Right atrium auricular region (tissue), 2 donors: ENCODE measurements around the gene THAP12. TPM values are rescaled to one million over a fixed set of nuclear protein-coding genes. Genes with fewer than 3 reads are reported as not detected.

Experiments
- DNase-seq: peaks from one replicate; pipeline ENCODE4 v3.0.0-alpha.2; 2019; ENCODE audit warnings: low spot score
- H3K27ac ChIP-seq, 2 donors: fragments of 200-600 bp; sonication (generic); 1 replicate in 1 of 2; 2 replicates in 1 of 2; pipeline ENCODE4 v1.5.1; 2016 to 2019
- H3K27me3 ChIP-seq, 2 donors: fragments of 200-600 bp; sonication (generic); one replicate each; pipeline versions ENCODE4 v1.5.1 to v1.6.0; 2017 to 2019
- H3K36me3 ChIP-seq: fragments of 200-600 bp; sonication (generic); one replicate; pipeline ENCODE4 v1.5.1; 2016
- H3K4me1 ChIP-seq, 2 donors: fragments of 200-600 bp; sonication (generic); one replicate each; pipeline versions ENCODE4 v1.5.1 to v1.6.0; 2017 to 2019
- H3K4me3 ChIP-seq, 2 donors: fragments of 200-600 bp; sonication (generic); 1 replicate in 1 of 2; 2 replicates in 1 of 2; pipeline ENCODE4 v1.5.1; 2017 to 2019; ENCODE audit warnings: mild to moderate bottlenecking in 1 of 2, moderate library complexity in 1 of 2
- H3K9me3 ChIP-seq, 2 donors: fragments of 200-600 bp; sonication (generic); one replicate each; pipeline ENCODE4 v1.5.1; 2019
- CTCF ChIP-seq, 2 donors: fragments of 200-600 bp; sonication (generic); IDR thresholded peaks; one replicate each; pipeline ENCODE4 v1.5.1; 2019; ENCODE audit warnings: antibody characterized with exemption in 2 of 2
- total RNA-seq, 2 donors: library from RNA; depleted of rRNA; stranded (reverse); fragments of >200 nt; gene quantifications; one replicate each; pipeline ENCODE4 v1.1.0, GENCODE V29; 2016

Gene THAP12
- 10 to 100 TPM; 15.1 to 16.2 TPM for total RNA-seq

DNA sequence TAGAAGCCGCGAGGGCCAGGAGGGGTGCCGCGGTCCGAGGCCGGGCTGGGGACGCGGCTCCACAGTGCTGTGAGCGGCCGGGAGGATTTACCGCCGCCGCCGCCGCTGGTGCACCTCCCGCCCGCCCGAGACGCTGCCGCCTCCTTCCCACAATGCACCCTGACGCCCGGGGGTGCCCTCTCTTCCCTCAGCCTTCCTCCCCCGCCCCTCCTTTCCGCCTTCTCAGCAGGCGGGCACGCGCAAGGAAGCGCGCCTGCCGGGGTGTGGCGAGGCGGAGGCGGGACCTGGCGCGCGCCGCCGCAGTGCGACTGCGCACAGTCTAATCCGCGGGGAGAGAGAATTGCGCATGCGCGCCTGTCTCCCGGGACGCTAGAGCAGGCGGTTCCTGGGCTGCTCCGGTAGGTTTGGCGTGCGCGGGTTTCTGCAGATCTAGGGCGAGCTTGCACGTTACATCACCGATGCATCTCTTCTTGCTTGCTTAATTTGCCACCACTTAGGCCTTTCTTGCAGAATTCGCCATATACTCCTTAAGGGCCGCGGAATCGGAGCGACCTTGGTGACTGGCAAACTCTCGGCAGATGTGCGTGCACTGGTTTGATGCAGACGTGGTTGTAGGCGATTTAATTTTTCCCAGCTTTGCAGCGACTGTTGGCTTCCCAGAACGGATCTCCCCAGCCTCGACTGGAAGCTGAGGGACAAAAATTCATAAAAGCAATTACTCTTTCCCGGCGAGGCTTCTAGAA lies at the start of gene THAP12, which contains the start of gene GVQW3:
THAP12 (minus strand) TSS at position 156 of the 743 bp plus-strand sequence. CDS start 296 bp downstream, outside the sequence.
GVQW3 (plus strand) TSS at position 347 of the 743 bp plus-strand sequence. CDS start 506 bp downstream, outside the sequence.
- Histone ChIP-seq H3K27ac (peak within 1 kb of the TSS; percentile 75 to 81), H3K36me3 (no peaks in the 10 kb centered on the region), H3K27me3 (no peaks in the 10 kb centered on the region), H3K4me1 (peaks cover 0 to 40% of the 10 kb centered on the region in 2 donors), H3K9me3 (no peaks in the 10 kb centered on the region), H3K4me3 (peak within 1 kb of the TSS; percentile 66 to 95)
- TF ChIP-seq CTCF (IDR thresholded peaks at IDR 0.05) = peak in 1 of 2 donors; percentile 21
- peak; percentile 95 for DNase-seq

- no peak for TF ChIP-seq CTCF (IDR thresholded peaks at IDR 0.05)
- no peaks in the 10 kb centered on the region for H3K27me3 ChIP-seq
- no peaks in the 10 kb centered on the region for H3K36me3 ChIP-seq
- no peaks in the 10 kb centered on the region for H3K9me3 ChIP-seq
- no peak overlapping the region for H3K27ac ChIP-seq
- no peaks in the 10 kb centered on the region for H3K4me1 ChIP-seq
- no peak overlapping the region for H3K4me3 ChIP-seq
- no peak for DNase-seq
These were observed 45.7 kb upstream of the THAP12 start for GRCh38 chr11:76426660-76427059.

DNA sequence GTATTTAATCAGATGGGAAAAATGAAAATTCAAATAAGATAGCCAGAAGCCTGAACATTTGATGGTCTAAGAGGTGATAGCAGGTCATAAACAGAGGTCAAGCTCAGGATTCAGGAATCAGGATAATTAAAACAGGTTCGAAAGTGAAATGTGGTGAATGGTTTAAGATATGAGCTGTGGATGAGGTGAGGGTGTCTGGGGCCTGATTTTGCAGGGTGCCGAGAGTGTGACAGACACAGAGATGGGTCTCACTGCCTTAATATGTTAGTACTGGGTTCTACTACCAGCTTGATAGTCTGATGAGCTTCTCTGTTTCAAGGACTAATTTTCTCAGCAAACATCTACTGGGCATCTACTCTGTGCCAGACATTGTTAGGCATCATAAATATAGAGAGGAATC lies 44.0 kb upstream of the THAP12 start:
- no peaks in the 10 kb centered on the region for H3K36me3 ChIP-seq
- H3K27me3 ChIP-seq = no peaks in the 10 kb centered on the region
- TF ChIP-seq CTCF (IDR thresholded peaks at IDR 0.05) = no peak
- no peaks in the 10 kb centered on the region for H3K4me1 ChIP-seq
- H3K27ac ChIP-seq = no peak overlapping the region
- H3K4me3 ChIP-seq = no peak overlapping the region
- no peaks in the 10 kb centered on the region for H3K9me3 ChIP-seq
- DNase-seq = no peak

DNA sequence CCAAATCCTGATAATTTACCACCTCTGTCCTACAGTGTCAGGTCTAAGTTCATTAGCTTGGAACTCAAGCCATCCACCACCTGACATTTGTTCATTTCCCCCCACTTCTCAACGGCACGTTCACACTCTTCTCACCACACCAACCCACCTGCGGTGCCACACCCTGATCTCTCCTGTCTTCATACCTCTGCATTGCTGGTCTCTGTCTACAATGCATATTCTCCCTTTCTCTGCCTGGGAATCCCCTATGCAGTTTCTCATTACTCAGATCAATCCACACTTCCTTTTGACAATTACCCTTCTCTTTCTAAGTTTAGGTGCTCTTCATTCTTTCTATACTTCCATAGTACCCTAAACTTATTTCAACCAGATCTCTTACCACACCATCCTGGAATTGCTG lies 43.4 kb upstream of the THAP12 start:
- Histone ChIP-seq H3K27me3 (no peaks in the 10 kb centered on the region), H3K9me3 (no peaks in the 10 kb centered on the region), H3K4me3 (no peak overlapping the region), H3K4me1 (no peaks in the 10 kb centered on the region), H3K27ac (no peak overlapping the region), H3K36me3 (no peaks in the 10 kb centered on the region)
- TF ChIP-seq CTCF (IDR thresholded peaks at IDR 0.05) = no peak
- DNase-seq = no peak

DNA sequence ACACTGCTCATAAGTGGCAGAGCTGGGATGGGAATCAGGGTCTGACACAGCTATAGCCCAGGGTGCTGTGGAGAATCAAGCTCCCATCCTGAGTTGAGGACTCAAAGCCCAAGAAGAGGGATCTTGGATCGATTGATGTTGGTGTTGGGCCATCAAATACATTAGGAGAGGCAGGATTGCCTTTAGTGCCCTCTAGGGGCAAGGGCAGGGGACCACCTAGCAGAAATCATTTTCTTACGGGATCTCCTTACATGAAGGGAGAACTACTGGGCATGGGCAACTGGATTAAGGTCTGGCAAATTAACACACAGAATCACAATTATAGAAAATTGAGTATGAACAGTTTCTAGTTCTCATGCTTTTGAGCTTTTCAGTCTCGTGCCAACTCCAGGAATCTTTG lies 39.0 kb upstream of the THAP12 start:
- no peak overlapping the region for H3K4me3 ChIP-seq
- H3K27me3 ChIP-seq = no peaks in the 10 kb centered on the region
- no peaks in the 10 kb centered on the region for H3K9me3 ChIP-seq
- H3K27ac ChIP-seq = no peak overlapping the region
- no peaks in the 10 kb centered on the region for H3K4me1 ChIP-seq
- TF ChIP-seq CTCF (IDR thresholded peaks at IDR 0.05) = peak in 1 of 2 donors; percentile 16
- H3K36me3 ChIP-seq = no peaks in the 10 kb centered on the region
- no peak for DNase-seq
